ENCODE results near the gene NTRK2.

The NTRK2 gene

DNA sequence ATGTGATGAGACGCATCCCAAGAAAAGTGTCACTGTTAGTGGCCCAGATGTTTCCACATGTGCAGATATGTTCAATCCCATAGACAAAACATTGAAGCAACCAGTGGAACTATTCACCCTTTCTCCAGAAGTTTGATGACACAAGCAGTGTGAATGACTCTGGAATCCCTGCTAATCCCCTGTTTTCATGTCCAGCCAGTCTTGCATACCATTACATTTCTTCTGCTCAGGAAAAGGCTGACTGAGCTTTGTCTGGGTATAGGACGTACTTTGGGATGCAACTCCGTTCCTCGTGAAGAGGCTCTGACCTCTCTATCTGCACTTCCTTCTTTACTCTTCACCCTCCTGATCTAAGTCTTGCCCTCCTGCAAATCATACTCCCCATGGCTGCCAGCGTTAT lies 172.4 kb downstream of the NTRK2 start:
- no peaks in the 10 kb centered on the region for H3K27me3 ChIP-seq (ENCODE audit: control insufficient read depth, insufficient read depth, low read length)
- no peaks in the 10 kb centered on the region for H3K36me3 ChIP-seq (ENCODE audit: insufficient read depth, low read length)
- no peak overlapping the region for H3K4me3 ChIP-seq (ENCODE audit: low read length)
- H3K4me2 ChIP-seq (ENCODE audit: low read length): no peak overlapping the region
- H3K9me3 ChIP-seq (replicated peaks; ENCODE audit: low read length): no peaks in the 10 kb centered on the region
- no peaks in the 10 kb centered on the region for H3K4me1 ChIP-seq (ENCODE audit: control insufficient read depth, insufficient read depth, low read length)
- no peak overlapping the region for H3K9ac ChIP-seq (ENCODE audit: low read depth, low read length)

DNA sequence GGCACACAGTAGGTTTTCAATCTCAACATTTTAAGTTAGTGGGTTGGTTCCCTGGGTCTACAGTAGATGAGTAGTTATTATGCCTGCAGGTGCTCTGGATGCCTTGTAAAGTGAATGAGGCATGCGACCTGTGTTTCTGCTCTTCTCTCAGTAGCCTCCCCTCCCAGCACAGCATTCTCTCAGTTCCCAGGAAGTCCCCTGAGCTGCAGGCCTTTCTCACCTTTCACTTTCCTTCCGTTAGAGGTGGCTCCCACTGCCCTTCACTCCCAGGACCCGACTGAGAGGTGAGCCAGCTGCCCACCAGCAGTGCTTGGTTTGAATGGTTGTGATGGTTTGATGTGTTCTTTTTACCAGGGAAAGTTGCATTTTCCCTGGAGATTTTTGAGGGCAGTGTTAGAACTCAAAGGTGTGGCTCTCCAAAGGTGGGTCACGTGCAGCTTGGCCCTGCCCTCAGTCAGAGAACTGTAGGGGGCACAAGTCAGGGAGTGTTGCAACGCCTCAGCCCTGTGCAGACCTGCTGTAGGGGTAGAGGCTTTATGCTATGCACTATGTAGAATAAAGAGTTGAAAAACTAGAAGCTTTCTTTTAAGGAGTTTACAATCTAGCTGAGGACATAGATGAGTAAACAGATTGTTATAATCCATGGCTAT lies 173.8 kb downstream of the NTRK2 start:
- Histone ChIP-seq H3K4me2 (ENCODE audit: low read length) (no peak overlapping the region), H3K36me3 (ENCODE audit: insufficient read depth, low read length) (no peaks in the 10 kb centered on the region), H3K4me3 (ENCODE audit: low read length) (no peak overlapping the region)

GRCh38 chr9:84845956-84846900 lies 176.7 kb downstream of the NTRK2 start:
- no peak overlapping the region for H3K4me3 ChIP-seq (ENCODE audit: low read length)
- H3K4me1 ChIP-seq (ENCODE audit: control insufficient read depth, insufficient read depth, low read length): no peaks in the 10 kb centered on the region
- H3K4me2 ChIP-seq (ENCODE audit: low read length): no peak overlapping the region
- no peak overlapping the region for H3K9ac ChIP-seq (ENCODE audit: low read depth, low read length)
- H3K36me3 ChIP-seq (ENCODE audit: insufficient read depth, low read length): no peaks in the 10 kb centered on the region
- H3K9me3 ChIP-seq (replicated peaks; ENCODE audit: low read length): no peaks in the 10 kb centered on the region
- H3K27me3 ChIP-seq (ENCODE audit: control insufficient read depth, insufficient read depth, low read length): no peaks in the 10 kb centered on the region

More for the DNA sequence above, 173.8 kb downstream of the NTRK2 start:
- Histone ChIP-seq H3K9me3 (replicated peaks; ENCODE audit: low read length) (no peaks in the 10 kb centered on the region), H3K9ac (ENCODE audit: low read depth, low read length) (no peak overlapping the region), H3K4me1 (ENCODE audit: control insufficient read depth, insufficient read depth, low read length) (no peaks in the 10 kb centered on the region), H3K27me3 (ENCODE audit: control insufficient read depth, insufficient read depth, low read length) (no peaks in the 10 kb centered on the region)

DNA sequence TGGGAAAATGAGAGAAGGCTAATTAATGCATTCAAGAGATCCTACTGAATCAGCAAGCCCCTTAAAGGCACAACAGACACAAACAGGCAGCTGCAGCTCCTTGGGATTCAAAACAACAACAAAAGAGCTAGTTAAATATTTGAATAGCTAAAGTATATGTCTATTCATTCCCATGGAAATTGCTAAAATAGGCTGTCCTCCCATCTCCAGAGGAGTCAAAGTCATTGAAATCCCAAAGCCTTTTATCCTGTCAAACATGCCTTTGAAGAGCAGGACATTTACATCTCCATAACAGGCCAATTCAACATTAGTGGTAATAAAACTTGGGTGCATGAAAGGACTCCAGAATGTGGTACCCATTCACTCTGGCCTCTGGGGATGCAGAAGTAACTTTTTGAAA lies 177.4 kb downstream of the NTRK2 start:
- H3K9ac ChIP-seq (ENCODE audit: low read depth, low read length): no peak overlapping the region
- no peaks in the 10 kb centered on the region for H3K27me3 ChIP-seq (ENCODE audit: control insufficient read depth, insufficient read depth, low read length)
- no peak overlapping the region for H3K4me3 ChIP-seq (ENCODE audit: low read length)
- no peak overlapping the region for H3K4me2 ChIP-seq (ENCODE audit: low read length)
- H3K36me3 ChIP-seq (ENCODE audit: insufficient read depth, low read length): no peaks in the 10 kb centered on the region
- peaks cover under 1% of the 10 kb centered on the region for H3K4me1 ChIP-seq (ENCODE audit: control insufficient read depth, insufficient read depth, low read length)
- no peaks in the 10 kb centered on the region for H3K9me3 ChIP-seq (replicated peaks; ENCODE audit: low read length)

- Histone ChIP-seq H3K36me3 (ENCODE audit: insufficient read depth, low read length) (no peaks in the 10 kb centered on the region), H3K27me3 (ENCODE audit: control insufficient read depth, insufficient read depth, low read length) (no peaks in the 10 kb centered on the region), H3K4me2 (ENCODE audit: low read length) (no peak overlapping the region), H3K9me3 (replicated peaks; ENCODE audit: low read length) (no peaks in the 10 kb centered on the region), H3K4me1 (ENCODE audit: control insufficient read depth, insufficient read depth, low read length) (peaks cover 5% of the 10 kb centered on the region), H3K9ac (ENCODE audit: low read depth, low read length) (no peak overlapping the region), H3K4me3 (ENCODE audit: low read length) (no peak overlapping the region)
Measured at GRCh38 chr9:84849049-84849448, 179.5 kb downstream of the NTRK2 start.

DNA sequence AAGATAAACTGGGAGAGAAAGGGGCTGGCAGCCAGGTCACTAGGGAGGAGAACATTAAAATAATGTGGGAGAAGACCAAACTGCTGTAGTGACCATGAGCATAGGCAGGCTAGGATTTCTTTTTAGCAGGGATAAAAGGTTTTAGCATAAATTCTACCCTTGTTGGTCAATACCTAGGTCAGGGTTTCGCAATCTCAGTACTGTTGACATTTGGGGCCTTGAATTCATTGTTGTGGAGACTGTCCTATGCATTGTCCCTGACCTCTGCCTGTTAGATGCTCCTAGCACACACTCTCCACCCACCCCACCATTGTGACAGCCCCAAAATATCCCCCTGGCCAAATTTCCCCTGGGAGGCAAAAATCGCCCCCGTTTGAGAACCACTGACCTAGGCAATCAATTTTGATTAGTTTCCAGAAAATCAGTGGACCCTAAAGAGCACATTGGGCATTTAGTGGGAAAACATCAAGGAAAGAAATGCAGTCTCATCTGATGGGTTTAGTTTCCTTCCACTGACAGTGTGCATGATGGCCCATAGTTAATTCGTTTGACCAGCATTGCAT lies 181.4 kb downstream of the NTRK2 start:
- Histone ChIP-seq H3K4me1 (ENCODE audit: control insufficient read depth, insufficient read depth, low read length) (peaks cover 5% of the 10 kb centered on the region), H3K27me3 (ENCODE audit: control insufficient read depth, insufficient read depth, low read length) (no peaks in the 10 kb centered on the region), H3K4me3 (ENCODE audit: low read length) (no peak overlapping the region), H3K36me3 (ENCODE audit: insufficient read depth, low read length) (no peaks in the 10 kb centered on the region), H3K9ac (ENCODE audit: low read depth, low read length) (no peak overlapping the region), H3K9me3 (replicated peaks; ENCODE audit: low read length) (no peaks in the 10 kb centered on the region), H3K4me2 (ENCODE audit: low read length) (no peak overlapping the region)

GRCh38 chr9:84851935-84852585 lies 182.5 kb downstream of the NTRK2 start:
- H3K4me1 ChIP-seq (ENCODE audit: control insufficient read depth, insufficient read depth, low read length): peaks cover 5% of the 10 kb centered on the region

GRCh38 chr9:84852617-84853301 lies 183.2 kb downstream of the NTRK2 start:
- no peak overlapping the region for H3K9ac ChIP-seq (ENCODE audit: low read depth, low read length)
- H3K9me3 ChIP-seq (replicated peaks; ENCODE audit: low read length): no peaks in the 10 kb centered on the region
- no peak overlapping the region for H3K4me3 ChIP-seq (ENCODE audit: low read length)
- H3K4me2 ChIP-seq (ENCODE audit: low read length): no peak overlapping the region
- peaks cover 5% of the 10 kb centered on the region for H3K4me1 ChIP-seq (ENCODE audit: control insufficient read depth, insufficient read depth, low read length)
- H3K36me3 ChIP-seq (ENCODE audit: insufficient read depth, low read length): no peaks in the 10 kb centered on the region
- no peaks in the 10 kb centered on the region for H3K27me3 ChIP-seq (ENCODE audit: control insufficient read depth, insufficient read depth, low read length)

More at GRCh38 chr9:84851935-84852585, 182.5 kb downstream of the NTRK2 start:
- Histone ChIP-seq H3K36me3 (ENCODE audit: insufficient read depth, low read length) (no peaks in the 10 kb centered on the region), H3K4me3 (ENCODE audit: low read length) (no peak overlapping the region), H3K27me3 (ENCODE audit: control insufficient read depth, insufficient read depth, low read length) (no peaks in the 10 kb centered on the region), H3K9ac (ENCODE audit: low read depth, low read length) (no peak overlapping the region), H3K9me3 (replicated peaks; ENCODE audit: low read length) (no peaks in the 10 kb centered on the region), H3K4me2 (ENCODE audit: low read length) (no peak overlapping the region)

DNA sequence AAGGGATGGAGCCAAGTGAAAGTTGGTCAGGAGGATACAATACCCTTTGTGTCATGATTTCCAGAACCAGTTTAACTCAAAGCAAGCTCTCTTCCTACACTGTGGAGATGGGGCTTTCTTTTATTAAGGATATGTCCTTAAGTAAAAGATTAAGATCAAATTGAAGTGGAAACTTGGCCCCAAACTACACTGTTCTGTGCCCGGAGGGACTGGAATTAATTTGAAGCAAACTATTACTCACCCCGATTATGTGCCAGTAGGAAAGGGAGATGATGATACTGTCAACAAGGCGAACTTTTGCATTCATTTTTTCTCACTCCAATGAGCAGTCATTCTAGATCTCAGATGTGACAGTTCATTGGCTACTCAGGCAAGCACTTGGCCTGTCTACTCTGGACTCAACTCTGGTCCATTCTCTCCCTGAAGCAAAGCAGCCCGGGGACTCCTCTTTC lies 186.7 kb downstream of the NTRK2 start:
- Histone ChIP-seq H3K4me1 (ENCODE audit: control insufficient read depth, insufficient read depth, low read length) (peaks cover 5% of the 10 kb centered on the region), H3K4me3 (ENCODE audit: low read length) (no peak overlapping the region), H3K9ac (ENCODE audit: low read depth, low read length) (no peak overlapping the region), H3K9me3 (replicated peaks; ENCODE audit: low read length) (no peaks in the 10 kb centered on the region), H3K4me2 (ENCODE audit: low read length) (no peak overlapping the region), H3K27me3 (ENCODE audit: control insufficient read depth, insufficient read depth, low read length) (no peaks in the 10 kb centered on the region), H3K36me3 (ENCODE audit: insufficient read depth, low read length) (no peaks in the 10 kb centered on the region)

DNA sequence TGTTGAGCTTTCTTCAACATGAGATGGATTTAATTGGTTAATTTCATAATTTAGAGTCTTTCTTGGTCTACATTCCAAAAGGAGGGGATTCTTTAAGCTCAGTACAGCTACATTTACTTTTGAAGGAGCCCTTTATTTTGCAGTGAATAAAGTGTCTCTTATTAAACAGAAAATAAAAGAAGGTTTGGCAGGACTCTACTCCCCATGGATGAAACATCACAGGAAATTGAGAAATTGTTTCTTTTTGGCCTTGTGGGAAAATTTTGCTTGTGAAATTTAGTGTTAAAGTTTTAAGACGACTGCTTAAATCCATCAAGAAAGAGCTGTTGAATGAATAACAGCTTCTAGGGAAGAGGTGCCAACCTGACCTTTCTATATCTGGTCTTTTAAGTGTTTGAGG lies 187.7 kb downstream of the NTRK2 start:
- Histone ChIP-seq H3K9me3 (replicated peaks; ENCODE audit: low read length) (no peaks in the 10 kb centered on the region), H3K9ac (ENCODE audit: low read depth, low read length) (no peak overlapping the region), H3K27me3 (ENCODE audit: control insufficient read depth, insufficient read depth, low read length) (no peaks in the 10 kb centered on the region), H3K36me3 (ENCODE audit: insufficient read depth, low read length) (no peaks in the 10 kb centered on the region), H3K4me2 (ENCODE audit: low read length) (no peak overlapping the region), H3K4me1 (ENCODE audit: control insufficient read depth, insufficient read depth, low read length) (peaks cover 2% of the 10 kb centered on the region), H3K4me3 (ENCODE audit: low read length) (no peak overlapping the region)

DNA sequence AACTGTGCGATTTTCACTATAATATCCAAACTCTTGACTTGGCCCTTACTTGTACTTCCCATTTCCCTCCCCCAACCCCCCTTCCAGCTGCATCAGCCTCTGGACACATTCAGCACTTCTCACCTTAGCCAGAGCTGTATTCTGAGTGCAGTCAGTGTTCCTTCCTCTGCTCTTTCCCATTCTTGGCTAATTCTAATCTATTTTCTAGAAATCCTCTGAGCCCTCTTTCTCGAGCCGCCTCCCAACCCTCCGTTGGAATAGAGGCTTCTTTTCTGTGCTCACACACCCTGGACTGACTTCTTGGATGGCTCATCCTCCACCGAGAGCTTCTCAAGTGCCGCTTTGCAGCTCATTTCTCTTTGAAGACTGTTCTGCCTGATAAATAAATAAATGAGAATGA lies 188.8 kb downstream of the NTRK2 start:
- Histone ChIP-seq H3K27me3 (ENCODE audit: control insufficient read depth, insufficient read depth, low read length) (no peaks in the 10 kb centered on the region), H3K36me3 (ENCODE audit: insufficient read depth, low read length) (no peaks in the 10 kb centered on the region), H3K9me3 (replicated peaks; ENCODE audit: low read length) (no peaks in the 10 kb centered on the region), H3K9ac (ENCODE audit: low read depth, low read length) (no peak overlapping the region), H3K4me2 (ENCODE audit: low read length) (no peak overlapping the region), H3K4me3 (ENCODE audit: low read length) (no peak overlapping the region), H3K4me1 (ENCODE audit: control insufficient read depth, insufficient read depth, low read length) (no peaks in the 10 kb centered on the region)

Data from skeletal muscle satellite cell (primary cell).